DOHH2 (cell line): ENCODE data around the gene UBE2I.

Source experiments
- H3F3A ChIP-seq: fragments of 200-600 bp; sonication (generic), shearing (Covaris generic); 2 replicates; pipeline ENCODE4 v1.6.0; 2016; ENCODE audit warnings: antibody characterized with exemption, mild to moderate bottlenecking; ENCODE audit not compliant: control insufficient read depth, insufficient read depth
- H3K27ac ChIP-seq: fragments of 200-600 bp; sonication (generic); 2 replicates; pipeline ENCODE4 v1.5.1; 2014; ENCODE audit warnings: low read depth, mild to moderate bottlenecking, low read length, moderate library complexity
- H3K27me3 ChIP-seq: fragments of 200-600 bp; sonication (generic); 2 replicates; pipeline ENCODE4 v1.6.1; 2014; ENCODE audit warnings: mild to moderate bottlenecking, low read length, mixed read lengths; ENCODE audit not compliant: control insufficient read depth
- H3K36me3 ChIP-seq: fragments of 200-600 bp; sonication (generic); 2 replicates; pipeline ENCODE4 v1.6.1; 2014; ENCODE audit warnings: mild to moderate bottlenecking, low read length, moderate library complexity, mixed read lengths; ENCODE audit not compliant: control insufficient read depth
- H3K4me1 ChIP-seq: fragments of 200-600 bp; sonication (generic); 2 replicates; pipeline ENCODE4 v1.6.1; 2014; ENCODE audit warnings: mild to moderate bottlenecking, low read length, mixed read lengths; ENCODE audit not compliant: control insufficient read depth
- H3K4me2 ChIP-seq: fragments of 200-600 bp; sonication (generic); 2 replicates; pipeline ENCODE4 v1.6.0; 2014; ENCODE audit warnings: mild to moderate bottlenecking, low read length, moderate library complexity
- H3K4me3 ChIP-seq: fragments of 200-600 bp; sonication (generic); 2 replicates; pipeline ENCODE4 v1.5.1; 2014; ENCODE audit warnings: mild to moderate bottlenecking, low read length, mixed read lengths
- H3K79me2 ChIP-seq: fragments of 200-600 bp; sonication (generic); 2 replicates; pipeline ENCODE4 v1.6.1; 2014; ENCODE audit warnings: mild to moderate bottlenecking, low read length, mixed read lengths; ENCODE audit not compliant: control insufficient read depth
- H3K9me2 ChIP-seq: fragments of 200-600 bp; sonication (generic); replicated peaks from 2 replicates; pipeline ENCODE4 v1.6.1; 2014; ENCODE audit warnings: mild to moderate bottlenecking, low read length, mixed read lengths; ENCODE audit not compliant: control insufficient read depth
- H3K9me3 ChIP-seq: fragments of 200-600 bp; sonication (generic); 2 replicates; pipeline ENCODE4 v1.6.1; 2014; ENCODE audit warnings: antibody characterized with exemption, low read length, mixed read lengths; ENCODE audit not compliant: control insufficient read depth, insufficient read depth
- H4K20me1 ChIP-seq: fragments of 200-600 bp; sonication (generic); 2 replicates; pipeline ENCODE4 v1.6.0; 2014; ENCODE audit warnings: low read depth, mild to moderate bottlenecking, antibody characterized with exemption, low read length, moderate library complexity; ENCODE audit not compliant: control insufficient read depth, insufficient read depth
- CTCF ChIP-seq: fragments of 200-600 bp; sonication (generic); IDR thresholded peaks from one replicate; pipeline ENCODE4 v1.5.1; 2014; ENCODE audit warnings: antibody characterized with exemption, mild to moderate bottlenecking, low read depth, low read length; ENCODE audit not compliant: poor library complexity, severe bottlenecking
- EZH2phosphoT487 ChIP-seq: fragments of 200-600 bp; sonication (generic); IDR thresholded peaks from 2 replicates; pipeline ENCODE4 v1.6.1; 2017; ENCODE audit warnings: borderline replicate concordance, mild to moderate bottlenecking, antibody characterized with exemption, low read length, moderate library complexity, mixed read lengths

The UBE2I gene

GRCh38 chr16:1283296-1283695 is 26.1 kb upstream of the UBE2I start:
- Histone ChIP-seq H3K9me3 (no peaks in the 10 kb centered on the region), H4K20me1 (no peaks in the 10 kb centered on the region), H3K27ac (no peak overlapping the region), H3K4me3 (no peak overlapping the region), H3K79me2 (no peaks in the 10 kb centered on the region), H3K9me2 (no peaks in the 10 kb centered on the region), H3F3A (no peaks in the 10 kb centered on the region), H3K4me2 (no peak overlapping the region), H3K27me3 (peaks cover 5% of the 10 kb centered on the region; the same call in 1 of the 2 replicates), H3K4me1 (peaks cover 3% of the 10 kb centered on the region; the same call in 1 of the 2 replicates), H3K36me3 (no peaks in the 10 kb centered on the region)
- TF ChIP-seq EZH2phosphoT487 (no peak), CTCF (no peak)

- H3K4me3 ChIP-seq, result no peak overlapping the region
Measured at GRCh38 chr16:1283996-1284616, 25.3 kb upstream of the UBE2I start.

GRCh38 chr16:1285669-1286512 is 23.5 kb upstream of the UBE2I start:
- no peak overlapping the region for H3K27ac ChIP-seq
- no peaks in the 10 kb centered on the region for H3K36me3 ChIP-seq
- no peaks in the 10 kb centered on the region for H3F3A ChIP-seq
- TF ChIP-seq EZH2phosphoT487 (no peak), CTCF (no peak)
- H3K9me2 ChIP-seq, result no peaks in the 10 kb centered on the region
- H3K4me3 ChIP-seq, result no peak overlapping the region
- peaks cover 3% of the 10 kb centered on the region; the same call in 1 of the 2 replicates for H3K4me1 ChIP-seq
- H3K79me2 ChIP-seq, result no peaks in the 10 kb centered on the region
- peaks cover 10% of the 10 kb centered on the region for H3K27me3 ChIP-seq
- H4K20me1 ChIP-seq, result no peaks in the 10 kb centered on the region
- no peaks in the 10 kb centered on the region for H3K9me3 ChIP-seq
- H3K4me2 ChIP-seq, result no peak overlapping the region

More at GRCh38 chr16:1283996-1284616, 25.3 kb upstream of the UBE2I start:
- peaks cover 3% of the 10 kb centered on the region; the same call in 1 of the 2 replicates for H3K4me1 ChIP-seq
- H3F3A ChIP-seq, result no peaks in the 10 kb centered on the region
- no peak overlapping the region for H3K4me2 ChIP-seq
- no peaks in the 10 kb centered on the region for H3K36me3 ChIP-seq
- H4K20me1 ChIP-seq, result no peaks in the 10 kb centered on the region
- TF ChIP-seq EZH2phosphoT487, result no peak
- no peak for TF ChIP-seq CTCF
- no peaks in the 10 kb centered on the region for H3K79me2 ChIP-seq
- no peaks in the 10 kb centered on the region for H3K9me3 ChIP-seq
- H3K27me3 ChIP-seq, result no peaks in the 10 kb centered on the region
- H3K9me2 ChIP-seq, result no peaks in the 10 kb centered on the region
- H3K27ac ChIP-seq, result no peak overlapping the region
